Stomach (tissue), 9 donors: ENCODE data around the gene HNF4A. TPM values are rescaled to one million over a fixed set of nuclear protein-coding genes. Genes with fewer than 3 reads are reported as not detected.

Source experiments
- DNase-seq, 2 donors: peaks; one replicate each; pipeline versions ENCODE4 v3.0.0 to v3.0.0-alpha.2; 2013 to 2019
- H3K27ac ChIP-seq, 5 donors: fragments of 200-600 bp in 4 of 5; sonication (generic) in 4 of 5; one replicate each; pipeline ENCODE4 v1.5.1; 2013 to 2019; ENCODE audit warnings: mild to moderate bottlenecking in 1 of 5, moderate library complexity in 1 of 5
- H3K27me3 ChIP-seq, 3 donors: fragments of 200-600 bp; sonication (generic); one replicate each; pipeline ENCODE4 v1.5.1; 2017 to 2019; ENCODE audit warnings: mixed run types in 1 of 3
- H3K36me3 ChIP-seq, 4 donors: fragments of 200-600 bp; sonication (generic); 1 replicate in 3 of 4; 2 replicates in 1 of 4; pipeline ENCODE4 v1.5.1; 2016 to 2019
- H3K4me1 ChIP-seq, 4 donors: fragments of 200-600 bp; sonication (generic); one replicate each; pipeline ENCODE4 v1.5.1; 2016 to 2019
- H3K4me3 ChIP-seq, 4 donors: fragments of 200-600 bp; sonication (generic) in 3 of 4; one replicate each; pipeline ENCODE4 v1.5.1; 2016 to 2019; ENCODE audit warnings: mild to moderate bottlenecking in 1 of 4
- H3K9me3 ChIP-seq, 4 donors: fragments of 200-600 bp; sonication (generic); one replicate each; pipeline ENCODE4 v1.5.1; 2016 to 2019
- CTCF ChIP-seq, 7 experiments: fragments of 450-650 bp in 4 of 7; fragments of 200-600 bp in 3 of 7; sonication (generic) in 3 of 7; IDR thresholded peaks; one replicate each; pipeline ENCODE4 v1.5.1; 2016 to 2019; ENCODE audit warnings: antibody characterized with exemption in 7 of 7, control low read depth in 2 of 7, mild to moderate bottlenecking in 1 of 7
- EP300 ChIP-seq: sonication (generic); formaldehyde crosslinking; IDR thresholded peaks from one replicate; pipeline ENCODE4 v1.6.1; 2017; ENCODE audit warnings: antibody characterized with exemption
- POLR2A ChIP-seq, 4 donors: fragments of 450-650 bp; IDR thresholded peaks; one replicate each; pipeline ENCODE4 v1.6.1; 2016; ENCODE audit warnings: antibody characterized with exemption in 4 of 4, control low read depth in 2 of 4, mild to moderate bottlenecking in 1 of 4, moderate library complexity in 1 of 4
- POLR2AphosphoS5 ChIP-seq, 3 donors: sonication (generic); formaldehyde crosslinking; IDR thresholded peaks; one replicate each; pipeline ENCODE4 v1.6.1; 2016; ENCODE audit warnings: antibody characterized with exemption in 3 of 3
- WGBS, 5 donors: extraction: QIAGEN DNeasy Blood & Tissue Kit in 3 of 5; methylation state at CpG; one replicate each; pipeline versions ENCODE4 v1.1.5 to v1.1.7; 2013 to 2018; 5-methylcytosine and 5-hydroxymethylcytosine counted together
- intact Hi-C: fragments of 100-400 bp; cut with DNase I; formaldehyde crosslinking; loops from one replicate; pipeline ENCODE4 v1.15.1; 2023; ENCODE audit warnings: low total_unique reads
- polyA plus RNA-seq, 3 donors: library from polyadenylated mRNA; stranded (reverse); fragments of 200-250 nt; gene quantifications; one replicate each; pipeline ENCODE4 v1.2.3, GENCODE V29; 2013
- total RNA-seq, 5 donors: library from RNA; depleted of rRNA; stranded (reverse); fragments of >200 nt; gene quantifications; one replicate each; pipeline versions ENCODE4 v1.1.0 to v1.2.3, GENCODE V29; 2014 to 2016
- donor health status: healthy with polysubstance abuse.
- donor health status: Bipolar disorder and iron deficiency.
- donor health status: healthy.

The HNF4A gene
- total and polyA plus RNA-seq, 8 donors: 1.3 to 64.8 (median 23.5) TPM

- Histone ChIP-seq H3K36me3 (peaks cover 0 to 48% (median 34%) of the 10 kb centered on the region in 4 donors), H3K9me3 (no peaks in the 10 kb centered on the region), H3K27me3 (peaks cover 0 to 33% (median 0%) of the 10 kb centered on the region in 3 donors), H3K27ac (no peak overlapping the region), H3K4me1 (no peaks in the 10 kb centered on the region), H3K4me3 (no peak overlapping the region)
- DNase-seq: no peak
- intact Hi-C loops: no loop called here
- 86 to 94% (median 93%) methylated on average over 3 of the region's 3 CpGs for WGBS, 5 donors
- TF ChIP-seq CTCF (IDR thresholded peaks at IDR 0.05): no peak
- TF ChIP-seq POLR2AphosphoS5 (IDR thresholded peaks at IDR 0.05): no peak
- no peak for TF ChIP-seq EP300
- TF ChIP-seq POLR2A (IDR thresholded peaks at IDR 0.05): no peak
These were observed 72.3 kb downstream of the HNF4A start for GRCh38 chr20:44427804-44428173.

- Histone ChIP-seq H3K9me3 (no peaks in the 10 kb centered on the region), H3K4me3 (no peak overlapping the region), H3K27ac (no peak overlapping the region), H3K27me3 (peaks cover 0 to 33% (median 0%) of the 10 kb centered on the region in 3 donors), H3K4me1 (no peaks in the 10 kb centered on the region), H3K36me3 (peaks cover 0 to 47% (median 32%) of the 10 kb centered on the region in 4 donors)
- WGBS, 5 donors: 91 to 95% (median 93%) methylated on average over 8 of the region's 8 CpGs
- intact Hi-C loops: no loop called here
- TF ChIP-seq POLR2A (IDR thresholded peaks at IDR 0.05) (no peak), POLR2AphosphoS5 (IDR thresholded peaks at IDR 0.05) (no peak), EP300 (no peak), CTCF (IDR thresholded peaks at IDR 0.05) (no peak)
- DNase-seq: no peak
These were observed 72.9 kb downstream of the HNF4A start for GRCh38 chr20:44428174-44429016.

- H3K9me3 ChIP-seq: no peaks in the 10 kb centered on the region
- H3K27me3 ChIP-seq: peaks cover 0 to 31% (median 0%) of the 10 kb centered on the region in 3 donors
- no peak overlapping the region for H3K4me3 ChIP-seq
- no peaks in the 10 kb centered on the region for H3K4me1 ChIP-seq
- 80 to 97% (median 93%) methylated on average over 2 of the region's 2 CpGs for WGBS, 5 donors
- H3K27ac ChIP-seq: no peak overlapping the region
- TF ChIP-seq POLR2A (IDR thresholded peaks at IDR 0.05) (no peak), POLR2AphosphoS5 (IDR thresholded peaks at IDR 0.05) (no peak), EP300 (no peak), CTCF (IDR thresholded peaks at IDR 0.05) (no peak)
- no peak for DNase-seq
- peaks cover 0 to 42% (median 26%) of the 10 kb centered on the region in 4 donors for H3K36me3 ChIP-seq
- intact Hi-C loops: no loop called here
These were observed 73.5 kb downstream of the HNF4A start for GRCh38 chr20:44429017-44429339.

GRCh38 chr20:44429419-44430269 is 74.1 kb downstream of the HNF4A start:
- Histone ChIP-seq H3K27ac (no peak overlapping the region), H3K4me3 (no peak overlapping the region), H3K27me3 (peaks cover 0 to 31% (median 0%) of the 10 kb centered on the region in 3 donors), H3K4me1 (no peaks in the 10 kb centered on the region), H3K36me3 (peaks cover 0 to 35% (median 19%) of the 10 kb centered on the region in 4 donors), H3K9me3 (no peaks in the 10 kb centered on the region)
- intact Hi-C loops: no loop called here
- no peak for TF ChIP-seq CTCF (IDR thresholded peaks at IDR 0.05)
- no peak for TF ChIP-seq POLR2A (IDR thresholded peaks at IDR 0.05)
- TF ChIP-seq POLR2AphosphoS5 (IDR thresholded peaks at IDR 0.05): no peak
- TF ChIP-seq EP300: no peak
- no peak for DNase-seq
- 83 to 89% (median 88%) methylated on average over 12 to 17 of the region's 17 CpGs for WGBS, 5 donors
